CD4-positive, alpha-beta T cell (primary cell): ENCODE results near the gene UBE2M. TPM values are rescaled to one million over a fixed set of nuclear protein-coding genes. Genes with fewer than 3 reads are reported as not detected.

Experiments
- ATAC-seq: fragments of 200-7000 bp; cut with Tn5 transposase; one replicate; pipeline ENCODE4 v1.10.0; 2022; ENCODE audit warnings: mild to moderate bottlenecking; ENCODE audit not compliant: poor library complexity
- CTCF ChIA-PET: fragments of 350-600 bp; sonication (Branson Sonifier 250); formaldehyde crosslinking; loops from one replicate; lab custom pipeline; 2021; ENCODE audit warnings: antibody characterized with exemption, inconsistent platforms; lab: Charles Lee
- POLR2A ChIA-PET: fragments of 350-600 bp; sonication (Branson Sonifier 250); formaldehyde crosslinking; loops from one replicate; lab custom pipeline; 2021; ENCODE audit warnings: antibody characterized with exemption, inconsistent platforms; lab: Charles Lee
- DNase-seq, 14 experiments: peaks; one replicate each; pipeline ENCODE4 v3.0.0-alpha.2; 2013 to 2020; ENCODE audit warnings: mixed read lengths in 2 of 14
- H3K27ac ChIP-seq, 2 donors: one replicate each; pipeline versions ENCODE4 v1.5.1 to v1.7.0; 2013; ENCODE audit warnings: low read length in 2 of 2, low read depth in 1 of 2, mild to moderate bottlenecking in 1 of 2
- H3K27me3 ChIP-seq, 2 experiments: 1 replicate in 1 of 2; 2 replicates in 1 of 2; pipeline versions ENCODE4 v1.6.1 to v1.7.0; 2013; ENCODE audit warnings: low read length in 2 of 2, control low read depth in 1 of 2, mild to moderate bottlenecking in 1 of 2, moderate library complexity in 1 of 2; ENCODE audit not compliant: insufficient read depth in 2 of 2, control insufficient read depth in 1 of 2
- H3K36me3 ChIP-seq: one replicate; pipeline ENCODE4 v1.6.1; 2013; ENCODE audit warnings: low read length, control low read depth; ENCODE audit not compliant: insufficient read depth
- H3K4me1 ChIP-seq: one replicate; pipeline ENCODE4 v1.6.1; 2013; ENCODE audit warnings: low read length, control low read depth; ENCODE audit not compliant: insufficient read depth
- H3K4me3 ChIP-seq: one replicate; pipeline ENCODE4 v1.5.1; 2013; ENCODE audit warnings: mild to moderate bottlenecking, low read length, moderate library complexity
- H3K9me3 ChIP-seq, 2 experiments: 1 replicate in 1 of 2; 2 replicates in 1 of 2; pipeline versions ENCODE4 v1.6.1 to v1.7.0; 2013; ENCODE audit warnings: low read length in 2 of 2, mild to moderate bottlenecking in 2 of 2, control low read depth in 1 of 2, moderate library complexity in 1 of 2; ENCODE audit not compliant: control insufficient read depth in 1 of 2, insufficient read depth in 1 of 2
- H3K27ac Mint-ChIP-seq: one replicate; pipeline ENCODE4 v1.8.0; 2020; ENCODE audit warnings: mixed read lengths
- H3K27me3 Mint-ChIP-seq: one replicate; pipeline ENCODE4 v1.8.0; 2021; ENCODE audit warnings: mixed read lengths
- H3K36me3 Mint-ChIP-seq: one replicate; pipeline ENCODE4 v1.8.0; 2021; ENCODE audit warnings: low read depth, mixed read lengths
- H3K4me1 Mint-ChIP-seq: one replicate; pipeline ENCODE4 v1.8.0; 2021; ENCODE audit warnings: low read depth, mixed read lengths
- H3K4me3 Mint-ChIP-seq: one replicate; pipeline ENCODE4 v1.8.0; 2020; ENCODE audit warnings: mild to moderate bottlenecking, mixed read lengths
- H3K9me3 Mint-ChIP-seq: one replicate; pipeline ENCODE4 v1.8.0; 2020; ENCODE audit warnings: mixed read lengths
- CTCF ChIP-seq: fragments of 200-600 bp; IDR thresholded peaks from one replicate; pipeline ENCODE4 v1.8.0; 2022; ENCODE audit warnings: antibody characterized with exemption, mild to moderate bottlenecking
- intact Hi-C, 2 experiments: fragments of 100-400 bp; cut with DNase I in 1 of 2; cut with micrococcal nuclease in 1 of 2; formaldehyde crosslinking; loops; one replicate each; pipeline versions ENCODE4 v1.15.1 to v1.9.0; 2023 to 2025; cut with DNase I, micrococcal nuclease
- total RNA-seq, 174 experiments: library from RNA in 2 of 174; stranded (reverse) in 2 of 174; gene quantifications; one replicate each; pipeline ENCODE4 v1.2.3 and lab custom pipeline; 2021 to 2026

Gene UBE2M
- total RNA-seq, 2 experiments from 2014 or later: 29.0 to 31.0 TPM

GRCh38 chr19:58571575-58571947 lies 13.2 kb upstream of the UBE2M start:
- no peaks in the 10 kb centered on the region for H3K9me3 ChIP-seq
- H3K36me3 ChIP-seq: peaks cover 24% of the 10 kb centered on the region
- peak in 1 of 14 experiments; percentile 12 for DNase-seq
- ChIA-PET CTCF (interaction anchor here (2.5 kb wide), 1 partner anchor 51 kb away, joined by 13 read pairs; the partner anchor contains the start of gene ZBTB45), POLR2A (interaction anchor here (1.0 to 3.2 kb wide), 4 partner anchors 10 to 52 kb away, joined by 4 to 63 read pairs (median 24); partner anchors contain the start of genes CHMP2A, TRIM28, UBE2M and ZBTB45)
- no peak for TF ChIP-seq CTCF
- no peaks in the 10 kb centered on the region for H3K9me3 Mint-ChIP-seq
- no peak for ATAC-seq
- H3K36me3 Mint-ChIP-seq: peaks cover 23% of the 10 kb centered on the region
- H3K27ac ChIP-seq: no peak overlapping the region
- peak overlapping the region; percentile 96 for H3K27ac Mint-ChIP-seq
- H3K27me3 Mint-ChIP-seq: no peaks in the 10 kb centered on the region
- H3K4me1 ChIP-seq: peaks cover 49% of the 10 kb centered on the region
- H3K4me1 Mint-ChIP-seq: peaks cover 36% of the 10 kb centered on the region
- intact Hi-C loops: no loop called here
- H3K27me3 ChIP-seq: no peaks in the 10 kb centered on the region
- peak overlapping the region; percentile 92 for H3K4me3 Mint-ChIP-seq
- H3K4me3 ChIP-seq: no peak overlapping the region

- no peaks in the 10 kb centered on the region for H3K27me3 Mint-ChIP-seq
- Histone ChIP-seq H3K27ac (no peak overlapping the region), H3K36me3 (peaks cover 24% of the 10 kb centered on the region), H3K4me1 (peaks cover 48% of the 10 kb centered on the region), H3K4me3 (no peak overlapping the region), H3K27me3 (no peaks in the 10 kb centered on the region), H3K9me3 (no peaks in the 10 kb centered on the region)
- H3K4me1 Mint-ChIP-seq: peaks cover 34% of the 10 kb centered on the region
- H3K36me3 Mint-ChIP-seq: peaks cover 23% of the 10 kb centered on the region
- ChIA-PET POLR2A (interaction anchor here (1.0 to 3.2 kb wide), 4 partner anchors 9 to 51 kb away, joined by 4 to 63 read pairs (median 24); partner anchors contain the start of genes CHMP2A, TRIM28, UBE2M and ZBTB45), CTCF (no interaction called here)
- ATAC-seq: no peak
- H3K9me3 Mint-ChIP-seq: no peaks in the 10 kb centered on the region
- no peak overlapping the region for H3K27ac Mint-ChIP-seq
- no peak overlapping the region for H3K4me3 Mint-ChIP-seq
- DNase-seq: peak in 1 of 14 experiments; percentile 32
- TF ChIP-seq CTCF: no peak
- intact Hi-C loops: no loop called here
These were observed 12.6 kb upstream of the UBE2M start for GRCh38 chr19:58570770-58571574.

- H3K9me3 ChIP-seq: no peaks in the 10 kb centered on the region
- Mint-ChIP-seq H3K4me3 (no peak overlapping the region), H3K27me3 (no peaks in the 10 kb centered on the region), H3K4me1 (peaks cover 30% of the 10 kb centered on the region), H3K9me3 (no peaks in the 10 kb centered on the region), H3K36me3 (peaks cover 23% of the 10 kb centered on the region), H3K27ac (no peak overlapping the region)
- H3K27me3 ChIP-seq: no peaks in the 10 kb centered on the region
- DNase-seq (peak in 1 of 14 experiments; percentile 27), ATAC-seq (no peak)
- intact Hi-C loops: no loop called here
- peaks cover 39% of the 10 kb centered on the region for H3K4me1 ChIP-seq
- no peak for TF ChIP-seq CTCF
- H3K27ac ChIP-seq: no peak overlapping the region
- no peak overlapping the region for H3K4me3 ChIP-seq
- POLR2A ChIA-PET: interaction anchor here (3.2 kb wide), 2 partner anchors 9 to 51 kb away, joined by 27 to 63 read pairs; partner anchors contain the start of genes UBE2M and ZBTB45
- peaks cover 24% of the 10 kb centered on the region for H3K36me3 ChIP-seq
- CTCF ChIA-PET: no interaction called here
These were observed 11.7 kb upstream of the UBE2M start for GRCh38 chr19:58569943-58570670.
